HUES48 (cell line): Measurements from ENCODE around the gene NPHS1.
A peak's percentile ranks its signal among the peaks of the same experiment; 100 is the strongest.
"Not testable (repeated sequence)": the region's sequence is repeated elsewhere in the genome, so short reads cannot be mapped to it uniquely, and the experiment has no call there.

Experiments
- H3K27ac ChIP-seq: one replicate; pipeline ENCODE4 v1.7.0; 2013; ENCODE audit warnings: low read depth, low read length, inconsistent platforms
- H3K27me3 ChIP-seq: 2 replicates; pipeline ENCODE4 v1.6.1; 2013; ENCODE audit warnings: mild to moderate bottlenecking, low read length; ENCODE audit not compliant: control insufficient read depth, insufficient read depth
- H3K36me3 ChIP-seq: 2 replicates; pipeline ENCODE4 v1.6.1; 2013; ENCODE audit warnings: low read length; ENCODE audit not compliant: control insufficient read depth, insufficient read depth
- H3K4me1 ChIP-seq: 2 replicates; pipeline ENCODE4 v1.6.1; 2013; ENCODE audit warnings: mild to moderate bottlenecking, low read length; ENCODE audit not compliant: control insufficient read depth, insufficient read depth
- H3K4me3 ChIP-seq: 2 replicates; pipeline ENCODE4 v1.5.1; 2013; ENCODE audit warnings: mild to moderate bottlenecking, low read depth, low read length
- H3K9ac ChIP-seq: 2 replicates; pipeline ENCODE4 v1.6.1; 2013; ENCODE audit warnings: mild to moderate bottlenecking, low read depth, low read length, moderate library complexity
- H3K9me3 ChIP-seq: 2 replicates; pipeline ENCODE4 v1.6.1; 2013; ENCODE audit warnings: low read length; ENCODE audit not compliant: control insufficient read depth, insufficient read depth

NPHS1 gene

GRCh38 chr19:35847911-35848310, 4.4 kb downstream of the NPHS1 start:
- Histone ChIP-seq H3K27me3 (peaks cover 39% of the 10 kb centered on the region), H3K9ac (no peak overlapping the region), H3K27ac (no peak overlapping the region), H3K36me3 (no peaks in the 10 kb centered on the region), H3K4me1 (peaks cover 6% of the 10 kb centered on the region; the same call in 1 of the 2 replicates), H3K9me3 (no peaks in the 10 kb centered on the region), H3K4me3 (no peak overlapping the region)

DNA sequence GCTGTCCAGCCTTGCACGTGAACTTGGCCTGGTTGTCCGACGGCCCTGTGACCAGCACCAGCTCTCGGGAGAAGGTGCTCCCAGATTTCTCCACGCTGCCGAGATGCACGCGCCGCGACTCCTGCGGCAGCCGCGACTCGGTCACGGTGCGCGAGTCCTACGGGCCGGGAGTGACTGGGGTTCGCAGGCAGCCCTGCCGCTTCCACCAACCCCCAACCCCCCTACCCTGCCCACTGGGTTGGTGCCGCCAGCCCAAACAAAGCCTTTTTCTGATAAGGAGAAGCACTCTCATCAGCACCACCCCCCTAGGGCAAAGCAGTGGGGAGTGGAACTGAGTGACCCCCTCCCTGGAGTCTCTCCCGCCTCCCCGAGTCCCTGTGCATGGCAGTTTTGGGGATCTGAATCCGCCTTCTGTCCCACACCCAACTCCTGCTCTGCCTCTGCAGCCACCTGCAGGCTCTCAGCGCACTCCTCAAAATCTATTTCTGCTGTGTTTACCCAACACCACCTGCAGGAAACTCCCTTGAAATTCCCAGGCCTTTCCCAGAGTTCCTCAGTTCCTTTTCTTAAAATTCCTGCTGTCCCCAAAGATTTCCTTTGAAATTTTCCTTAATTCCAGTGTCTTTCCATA, 6.2 kb downstream of the NPHS1 start:
- peak overlapping the region; percentile 62 for H3K4me3 ChIP-seq
- H3K9ac ChIP-seq, result no peak overlapping the region
- peaks cover 55% of the 10 kb centered on the region for H3K27me3 ChIP-seq
- peaks cover 6% of the 10 kb centered on the region; the same call in 1 of the 2 replicates for H3K4me1 ChIP-seq
- no peaks in the 10 kb centered on the region for H3K9me3 ChIP-seq
- H3K27ac ChIP-seq, result no peak overlapping the region
- H3K36me3 ChIP-seq, result no peaks in the 10 kb centered on the region

GRCh38 chr19:35845215-35846037, 6.9 kb downstream of the NPHS1 start:
- H3K9me3 ChIP-seq, result no peaks in the 10 kb centered on the region
- no peak overlapping the region for H3K9ac ChIP-seq
- no peaks in the 10 kb centered on the region for H3K36me3 ChIP-seq
- peaks cover 55% of the 10 kb centered on the region for H3K27me3 ChIP-seq
- H3K4me1 ChIP-seq, result peaks cover 6% of the 10 kb centered on the region; the same call in 1 of the 2 replicates
- H3K27ac ChIP-seq, result no peak overlapping the region
- peak overlapping the region; percentile 62 for H3K4me3 ChIP-seq

- H3K9ac ChIP-seq, result no peak overlapping the region
- H3K4me3 ChIP-seq, result peak overlapping the region; percentile 48; the same call in 1 of the 2 replicates
- H3K4me1 ChIP-seq, result peaks cover 6% of the 10 kb centered on the region; the same call in 1 of the 2 replicates
- no peaks in the 10 kb centered on the region for H3K9me3 ChIP-seq
- peaks cover 55% of the 10 kb centered on the region for H3K27me3 ChIP-seq
- H3K36me3 ChIP-seq, result no peaks in the 10 kb centered on the region
- H3K27ac ChIP-seq, result no peak overlapping the region
These were observed 7.7 kb downstream of the NPHS1 start for GRCh38 chr19:35844482-35845214.

DNA sequence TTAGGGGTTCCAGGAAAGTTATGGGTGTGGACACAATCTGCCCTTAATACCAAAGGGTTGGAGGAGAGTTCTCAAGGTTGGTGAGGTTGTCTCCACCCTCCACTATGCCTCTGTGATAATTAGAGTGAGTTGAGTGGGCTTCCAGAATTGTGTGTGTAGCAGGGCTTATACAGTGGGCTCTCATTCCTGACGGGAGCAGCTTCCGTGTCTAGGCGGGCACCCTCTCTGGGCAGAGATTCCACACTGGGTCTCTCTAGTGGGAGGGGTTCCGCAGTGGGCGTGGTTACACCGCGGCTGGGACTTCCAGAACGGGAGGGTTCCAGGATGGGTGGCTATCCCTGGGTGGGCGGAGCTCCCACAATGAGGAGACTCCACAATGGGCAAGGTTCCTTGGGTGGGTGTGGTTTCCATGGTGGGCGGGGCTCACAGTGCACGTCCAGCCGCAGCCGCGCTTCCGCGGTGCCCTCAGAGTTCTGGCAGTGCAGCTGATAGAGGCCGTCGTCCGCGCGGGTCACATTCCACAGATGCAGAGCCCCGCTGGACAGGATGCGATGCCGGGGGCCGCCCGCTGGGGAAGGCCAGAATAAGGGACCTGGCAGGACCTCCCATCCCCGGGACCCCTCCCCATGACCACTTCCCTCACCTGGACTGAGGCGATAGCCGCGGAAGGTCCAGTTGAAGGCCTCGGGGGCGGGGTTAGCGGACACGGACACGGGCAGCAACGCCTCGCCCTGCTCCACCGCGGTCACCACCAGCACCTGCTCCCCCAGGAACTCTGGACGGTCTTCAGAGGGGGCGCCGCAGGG, 8.4 kb downstream of the NPHS1 start:
- peak overlapping the region; percentile 48; the same call in 1 of the 2 replicates for H3K4me3 ChIP-seq
- H3K9ac ChIP-seq, result no peak overlapping the region
- peaks cover 55% of the 10 kb centered on the region for H3K27me3 ChIP-seq
- no peaks in the 10 kb centered on the region for H3K9me3 ChIP-seq
- peaks cover 6% of the 10 kb centered on the region; the same call in 1 of the 2 replicates for H3K4me1 ChIP-seq
- H3K36me3 ChIP-seq, result no peaks in the 10 kb centered on the region
- no peak overlapping the region for H3K27ac ChIP-seq

GRCh38 chr19:35842666-35843272, 9.5 kb downstream of the NPHS1 start:
- Histone ChIP-seq H3K36me3 (no peaks in the 10 kb centered on the region), H3K9me3 (no peaks in the 10 kb centered on the region), H3K27me3 (peaks cover 55% of the 10 kb centered on the region), H3K9ac (no peak overlapping the region), H3K4me3 (no peak overlapping the region), H3K27ac (no peak overlapping the region), H3K4me1 (peaks cover 6% of the 10 kb centered on the region; the same call in 1 of the 2 replicates)

GRCh38 chr19:35841961-35842595, 10.2 kb downstream of the NPHS1 start:
- Histone ChIP-seq H3K9me3 (no peaks in the 10 kb centered on the region), H3K4me3 (no peak overlapping the region), H3K9ac (no peak overlapping the region), H3K27ac (no peak overlapping the region), H3K36me3 (no peaks in the 10 kb centered on the region), H3K4me1 (peaks cover 6% of the 10 kb centered on the region; the same call in 1 of the 2 replicates), H3K27me3 (peaks cover 55% of the 10 kb centered on the region)

DNA sequence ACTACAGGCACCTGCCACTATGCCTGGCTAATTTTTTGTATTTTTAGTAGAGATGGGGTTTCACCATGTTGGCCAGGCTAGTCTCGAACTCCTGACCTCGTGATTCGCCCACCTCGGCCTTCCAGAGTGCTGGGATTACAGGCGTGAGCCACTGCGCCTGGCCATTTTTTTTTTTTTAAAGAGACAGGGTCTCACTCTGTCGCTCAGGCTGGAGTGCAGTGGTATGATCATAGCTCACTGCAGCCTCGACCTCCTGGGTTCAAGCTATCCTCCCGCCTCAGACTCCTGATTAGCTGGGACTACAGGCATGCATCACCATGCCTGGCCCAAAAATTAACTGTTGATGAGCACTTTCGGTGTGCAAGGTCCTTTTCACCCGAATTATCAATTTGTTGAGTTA, 16.2 kb downstream of the NPHS1 start:
- not testable (repeated sequence) for H3K9ac ChIP-seq, H3K9me3 ChIP-seq, H3K36me3 ChIP-seq, H3K27me3 ChIP-seq, H3K4me3 ChIP-seq, H3K4me1 ChIP-seq, H3K27ac ChIP-seq

- Histone ChIP-seq H3K27ac (no peak overlapping the region), H3K9ac (no peak overlapping the region), H3K27me3 (no peaks in the 10 kb centered on the region; the same call in 1 of the 2 replicates), H3K4me3 (no peak overlapping the region), H3K4me1 (no peaks in the 10 kb centered on the region), H3K36me3 (no peaks in the 10 kb centered on the region), H3K9me3 (no peaks in the 10 kb centered on the region)
These were observed 18.3 kb downstream of the NPHS1 start for GRCh38 chr19:35833972-35834371.

DNA sequence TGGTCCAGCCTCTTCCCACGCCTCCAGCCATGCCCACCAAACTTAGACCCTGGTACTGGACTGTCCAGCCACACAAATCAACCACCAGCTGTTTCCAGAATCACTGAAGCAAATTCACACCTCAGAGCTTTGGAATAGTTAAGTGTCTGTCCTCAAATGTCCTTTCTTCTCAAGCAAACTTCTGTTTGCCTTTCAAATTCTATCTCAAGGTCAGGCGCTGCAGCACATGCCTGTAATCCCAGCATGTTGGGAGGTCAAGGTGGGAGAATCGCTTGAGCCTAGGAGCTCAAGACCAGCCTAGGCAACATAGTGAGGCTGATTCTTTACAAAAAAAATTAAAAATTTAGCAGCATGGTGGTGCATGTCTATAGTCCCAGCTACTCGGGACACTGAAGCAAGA, 20.2 kb downstream of the NPHS1 start:
- Histone ChIP-seq H3K4me1 (no peaks in the 10 kb centered on the region), H3K36me3 (no peaks in the 10 kb centered on the region), H3K27me3 (no peaks in the 10 kb centered on the region; the same call in 1 of the 2 replicates), H3K4me3 (no peak overlapping the region), H3K27ac (no peak overlapping the region), H3K9me3 (no peaks in the 10 kb centered on the region), H3K9ac (no peak overlapping the region)
